ENCODE measurements around the gene F10.

F10 gene

DNA sequence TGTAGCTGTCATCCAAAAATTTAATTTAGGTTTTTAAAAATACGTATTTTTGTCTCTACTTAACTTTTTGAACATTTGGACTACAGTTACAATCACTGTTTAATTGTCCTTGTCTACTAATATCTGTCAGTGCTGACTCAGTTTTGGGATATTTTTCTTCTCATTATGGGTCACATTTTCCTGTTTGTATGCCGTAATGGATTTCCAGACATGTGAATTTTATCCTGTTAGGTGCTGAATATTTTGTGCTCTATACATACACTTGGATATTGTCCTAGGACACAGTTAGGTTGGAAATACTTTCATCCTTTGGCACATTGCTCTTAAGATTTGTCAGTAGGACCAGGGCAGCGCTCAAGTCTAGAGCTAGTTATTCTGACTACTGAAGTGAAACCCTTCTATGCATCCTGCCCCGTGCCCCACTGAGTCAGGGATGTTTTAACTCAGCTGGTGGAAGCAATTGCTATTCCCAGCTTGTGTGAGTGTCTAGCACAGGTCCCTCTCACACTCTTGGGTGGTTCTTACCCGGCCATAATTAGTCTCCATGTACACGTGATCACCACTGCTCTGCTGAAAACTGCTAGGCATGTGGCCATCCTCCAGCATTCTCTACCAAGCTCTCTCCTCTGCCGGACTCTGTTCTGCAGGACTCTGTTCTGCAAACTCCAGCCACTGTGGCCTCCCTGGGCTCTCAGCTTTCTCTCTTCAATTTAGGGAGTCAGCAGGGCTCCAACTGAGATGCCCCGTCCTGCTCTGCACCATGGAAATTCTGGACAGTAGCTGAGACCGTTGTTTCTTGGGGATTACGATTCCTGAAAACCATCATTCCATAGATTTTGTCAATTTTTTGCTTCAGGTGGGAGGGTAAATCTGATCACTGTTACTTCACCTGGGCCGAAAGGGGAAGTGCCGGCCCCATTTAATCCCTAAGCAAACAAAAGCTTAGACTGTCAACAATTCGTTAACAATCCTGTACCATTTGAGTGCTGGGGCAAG lies 47.0 kb downstream of the F10 start:
- no peak for DNase-seq (ENCODE audit: low read depth)
- TF ChIP-seq, protein P1, sequence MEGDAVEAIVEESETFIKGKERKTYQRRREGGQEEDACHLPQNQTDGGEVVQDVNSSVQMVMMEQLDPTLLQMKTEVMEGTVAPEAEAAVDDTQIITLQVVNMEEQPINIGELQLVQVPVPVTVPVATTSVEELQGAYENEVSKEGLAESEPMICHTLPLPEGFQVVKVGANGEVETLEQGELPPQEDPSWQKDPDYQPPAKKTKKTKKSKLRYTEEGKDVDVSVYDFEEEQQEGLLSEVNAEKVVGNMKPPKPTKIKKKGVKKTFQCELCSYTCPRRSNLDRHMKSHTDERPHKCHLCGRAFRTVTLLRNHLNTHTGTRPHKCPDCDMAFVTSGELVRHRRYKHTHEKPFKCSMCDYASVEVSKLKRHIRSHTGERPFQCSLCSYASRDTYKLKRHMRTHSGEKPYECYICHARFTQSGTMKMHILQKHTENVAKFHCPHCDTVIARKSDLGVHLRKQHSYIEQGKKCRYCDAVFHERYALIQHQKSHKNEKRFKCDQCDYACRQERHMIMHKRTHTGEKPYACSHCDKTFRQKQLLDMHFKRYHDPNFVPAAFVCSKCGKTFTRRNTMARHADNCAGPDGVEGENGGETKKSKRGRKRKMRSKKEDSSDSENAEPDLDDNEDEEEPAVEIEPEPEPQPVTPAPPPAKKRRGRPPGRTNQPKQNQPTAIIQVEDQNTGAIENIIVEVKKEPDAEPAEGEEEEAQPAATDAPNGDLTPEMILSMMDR (IDR thresholded peaks at IDR 0.05; ENCODE audit: low read depth, low read length, missing control alignments), result no peak
- no peak overlapping the region for H3K4me3 ChIP-seq (ENCODE audit: low read depth, low read length)

DNA sequence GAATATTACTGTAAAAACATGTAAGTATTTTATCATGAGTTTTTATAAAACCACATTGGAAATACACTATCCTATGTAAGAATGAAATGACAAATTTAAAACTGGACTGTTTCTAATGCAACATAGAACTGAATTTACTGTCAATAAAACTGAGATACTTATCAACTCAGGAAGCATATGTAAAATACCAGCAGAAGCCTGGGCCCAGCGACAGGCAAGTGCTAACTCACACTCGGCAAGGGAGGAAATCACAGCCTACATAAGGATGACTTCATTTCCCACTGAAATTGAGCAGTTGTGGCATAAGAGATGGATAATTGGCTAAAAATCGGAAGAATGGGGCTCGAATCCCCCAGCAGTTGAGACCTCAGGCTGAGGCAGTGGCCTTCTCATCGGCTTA lies 47.9 kb downstream of the F10 start:
- no peak overlapping the region for H3K4me3 ChIP-seq (ENCODE audit: low read depth, low read length)
- TF ChIP-seq, protein P1 (IDR thresholded peaks at IDR 0.05; ENCODE audit: low read depth, low read length, missing control alignments), result no peak
- no peak for DNase-seq (ENCODE audit: low read depth)

DNA sequence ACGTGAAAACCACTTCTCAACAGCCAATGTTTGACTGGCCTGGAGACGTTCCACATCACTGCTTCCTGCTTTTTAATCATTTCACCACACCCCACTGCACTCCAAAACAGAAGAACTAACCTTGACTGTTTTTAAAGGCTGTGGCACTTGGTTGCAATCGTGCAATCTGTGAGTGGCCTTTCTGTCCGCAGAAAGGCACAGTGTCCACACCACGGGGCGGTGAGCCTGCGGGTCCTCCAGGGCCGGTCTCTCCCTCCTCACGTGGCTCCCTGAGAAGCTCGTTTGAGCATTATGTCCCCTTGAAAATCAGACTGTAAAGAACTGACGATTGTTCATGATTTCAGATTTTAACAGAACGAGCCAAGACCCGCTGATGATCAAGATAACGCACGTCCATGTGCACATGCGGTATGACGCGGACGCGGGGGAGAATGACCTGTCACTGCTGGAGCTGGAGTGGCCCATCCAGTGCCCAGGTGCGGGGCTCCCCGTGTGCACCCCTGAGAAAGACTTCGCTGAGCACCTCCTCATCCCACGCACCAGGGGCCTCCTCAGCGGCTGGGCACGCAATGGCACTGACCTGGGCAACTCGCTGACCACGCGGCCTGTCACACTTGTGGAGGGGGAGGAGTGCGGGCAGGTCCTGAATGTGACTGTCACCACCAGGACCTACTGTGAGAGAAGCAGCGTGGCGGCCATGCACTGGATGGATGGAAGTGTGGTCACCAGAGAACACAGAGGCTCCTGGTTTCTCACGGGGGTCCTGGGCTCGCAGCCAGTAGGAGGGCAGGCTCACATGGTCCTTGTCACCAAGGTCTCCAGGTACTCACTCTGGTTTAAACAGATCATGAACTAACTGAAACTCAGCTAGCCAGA lies 48.9 kb downstream of the F10 start:
- no peak for DNase-seq (ENCODE audit: low read depth)
- H3K4me3 ChIP-seq (ENCODE audit: low read depth, low read length), result no peak overlapping the region
- TF ChIP-seq, protein P1 (IDR thresholded peaks at IDR 0.05; ENCODE audit: low read depth, low read length, missing control alignments), result no peak

GRCh38 chr13:113172419-113172926 lies 49.9 kb downstream of the F10 start:
- H3K4me3 ChIP-seq (ENCODE audit: low read depth, low read length), result no peak overlapping the region
- no peak for DNase-seq (ENCODE audit: low read depth)
- TF ChIP-seq, protein P1 (IDR thresholded peaks at IDR 0.05; ENCODE audit: low read depth, low read length, missing control alignments), result no peak

- no peak for DNase-seq (ENCODE audit: low read depth)
- H3K4me3 ChIP-seq (ENCODE audit: low read depth, low read length), result no peak overlapping the region
- TF ChIP-seq, protein P1 (IDR thresholded peaks at IDR 0.05; ENCODE audit: low read depth, low read length, missing control alignments), result no peak
Measured at GRCh38 chr13:113176280-113176679, 53.7 kb downstream of the F10 start.

DNA sequence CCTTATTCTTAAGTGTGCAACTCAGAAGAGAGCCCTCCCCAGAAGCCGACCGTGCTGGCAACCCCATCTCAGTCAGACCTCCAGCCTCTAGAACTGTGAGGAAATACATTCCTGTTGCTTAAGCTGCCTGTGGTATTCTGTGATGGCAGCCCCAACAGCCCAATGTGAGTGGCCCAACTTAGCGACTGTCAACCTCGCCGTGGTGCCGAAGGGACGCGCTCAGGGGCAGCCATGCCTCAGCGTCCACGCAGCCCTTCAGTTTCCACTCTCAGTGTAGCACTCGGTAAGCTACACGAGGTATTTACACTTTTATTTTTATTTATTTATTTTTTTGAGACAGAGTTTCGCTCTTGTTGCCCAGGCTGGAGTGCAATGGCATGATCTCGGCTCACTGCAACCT lies 54.2 kb downstream of the F10 start:
- no peak overlapping the region for H3K4me3 ChIP-seq (ENCODE audit: low read depth, low read length)
- TF ChIP-seq, protein P1 (IDR thresholded peaks at IDR 0.05; ENCODE audit: low read depth, low read length, missing control alignments), result no peak
- DNase-seq (ENCODE audit: low read depth), result no peak

All from GM12864 (cell line).